ENCODE measurements around the gene LRMDA. TPM values are rescaled to one million over a fixed set of nuclear protein-coding genes. Genes with fewer than 3 reads are reported as not detected.
A peak's percentile ranks its signal among the peaks of the same experiment; 100 is the strongest.
"Not testable (repeated sequence)": the region's sequence is repeated elsewhere in the genome, so short reads cannot be mapped to it uniquely, and the experiment has no call there.

LRMDA gene
- total and polyA plus RNA-seq, 4 experiments from 2014 or later: not detected

GRCh38 chr10:76138906-76139305 is 707.5 kb downstream of the LRMDA start:
- intact Hi-C loops (cut with micrococcal nuclease): no loop called here
- ChIA-PET POLR2A (ENCODE audit: partially characterized antibody) (no interaction called here), CTCF (ENCODE audit: partially characterized antibody) (no interaction called here)
- Histone ChIP-seq H3K27ac (ENCODE audit: low read depth, low read length) (no peak overlapping the region), H3K4me1 (ENCODE audit: insufficient read depth, low read length) (no peaks in the 10 kb centered on the region), H3K4me3 (ENCODE audit: low read length in 2 of 2) (no peak overlapping the region), H3K27me3 (ENCODE audit: insufficient read depth, low read length) (no peaks in the 10 kb centered on the region), H3K36me3 (ENCODE audit: insufficient read depth, low read length) (no peaks in the 10 kb centered on the region), H3K9me3 (ENCODE audit: control insufficient read depth in 1 of 2, low read length in 2 of 2) (no peaks in the 10 kb centered on the region)
- no peaks in the 10 kb centered on the region for H3K4me1 Mint-ChIP-seq
- H3K27me3 Mint-ChIP-seq: no peaks in the 10 kb centered on the region
- no peak overlapping the region for H3K4me3 Mint-ChIP-seq
- DNase-seq: no peak
- peaks cover 0 to 7% (median 0%) of the 10 kb centered on the region in 8 donors for H3K9me3 Mint-ChIP-seq
- H3K36me3 Mint-ChIP-seq: no peaks in the 10 kb centered on the region
- H3K27ac Mint-ChIP-seq: no peak overlapping the region

- H3K27ac Mint-ChIP-seq: peak overlapping the region in 1 of 7 donors; percentile 35
- H3K27me3 Mint-ChIP-seq: no peaks in the 10 kb centered on the region
- Histone ChIP-seq H3K27me3 (ENCODE audit: insufficient read depth, low read length) (no peaks in the 10 kb centered on the region), H3K27ac (ENCODE audit: low read depth, low read length) (no peak overlapping the region), H3K36me3 (ENCODE audit: insufficient read depth, low read length) (no peaks in the 10 kb centered on the region), H3K9me3 (ENCODE audit: control insufficient read depth in 1 of 2, low read length in 2 of 2) (no peaks in the 10 kb centered on the region), H3K4me3 (ENCODE audit: low read length in 2 of 2) (no peak overlapping the region), H3K4me1 (ENCODE audit: insufficient read depth, low read length) (no peaks in the 10 kb centered on the region)
- no peaks in the 10 kb centered on the region for H3K4me1 Mint-ChIP-seq
- H3K9me3 Mint-ChIP-seq: peaks cover 0 to 4% (median 0%) of the 10 kb centered on the region in 8 donors
- ChIA-PET POLR2A (ENCODE audit: partially characterized antibody) (no interaction called here), CTCF (ENCODE audit: partially characterized antibody) (no interaction called here)
- no peak overlapping the region for H3K4me3 Mint-ChIP-seq
- intact Hi-C loops (cut with micrococcal nuclease): no loop called here
- no peaks in the 10 kb centered on the region for H3K36me3 Mint-ChIP-seq
- DNase-seq: peak in 1 of 5 donors; percentile 5
Observed at GRCh38 chr10:76139431-76139830, 708.0 kb downstream of the LRMDA start.

GRCh38 chr10:76141376-76141775 is 710.0 kb downstream of the LRMDA start:
- Histone ChIP-seq H3K36me3 (ENCODE audit: insufficient read depth, low read length) (no peaks in the 10 kb centered on the region), H3K4me1 (ENCODE audit: insufficient read depth, low read length) (no peaks in the 10 kb centered on the region), H3K27me3 (ENCODE audit: insufficient read depth, low read length) (no peaks in the 10 kb centered on the region), H3K27ac (ENCODE audit: low read depth, low read length) (no peak overlapping the region), H3K4me3 (ENCODE audit: low read length in 2 of 2) (no peak overlapping the region), H3K9me3 (ENCODE audit: control insufficient read depth in 1 of 2, low read length in 2 of 2) (no peaks in the 10 kb centered on the region)
- intact Hi-C loops (cut with micrococcal nuclease): no loop called here
- no peak for DNase-seq
- Mint-ChIP-seq H3K36me3 (no peaks in the 10 kb centered on the region), H3K4me3 (no peak overlapping the region), H3K4me1 (no peaks in the 10 kb centered on the region), H3K9me3 (peaks cover 0 to 8% (median under 1%) of the 10 kb centered on the region in 8 donors), H3K27me3 (no peaks in the 10 kb centered on the region), H3K27ac (no peak overlapping the region)
- ChIA-PET POLR2A (ENCODE audit: partially characterized antibody) (no interaction called here), CTCF (ENCODE audit: partially characterized antibody) (no interaction called here)

- H3K27ac Mint-ChIP-seq; H3K4me1 ChIP-seq (ENCODE audit: insufficient read depth, low read length); POLR2A ChIA-PET (ENCODE audit: partially characterized antibody); H3K36me3 Mint-ChIP-seq; intact Hi-C loops (cut with micrococcal nuclease); H3K27me3 ChIP-seq (ENCODE audit: insufficient read depth, low read length); H3K36me3 ChIP-seq (ENCODE audit: insufficient read depth, low read length); DNase-seq; CTCF ChIA-PET (ENCODE audit: partially characterized antibody); H3K27me3 Mint-ChIP-seq; H3K4me3 ChIP-seq (ENCODE audit: low read length in 2 of 2); H3K4me1 Mint-ChIP-seq; H3K27ac ChIP-seq (ENCODE audit: low read depth, low read length); H3K9me3 ChIP-seq (ENCODE audit: control insufficient read depth in 1 of 2, low read length in 2 of 2); H3K4me3 Mint-ChIP-seq: not testable (repeated sequence)
- H3K9me3 Mint-ChIP-seq: peaks cover 0 to 13% (median 7%) of the 10 kb centered on the region in 8 donors
Observed at GRCh38 chr10:76148217-76148616, 716.8 kb downstream of the LRMDA start.

- Histone ChIP-seq H3K4me3 (ENCODE audit: low read length in 2 of 2) (no peak overlapping the region), H3K36me3 (ENCODE audit: insufficient read depth, low read length) (no peaks in the 10 kb centered on the region), H3K4me1 (ENCODE audit: insufficient read depth, low read length) (no peaks in the 10 kb centered on the region), H3K9me3 (ENCODE audit: control insufficient read depth in 1 of 2, low read length in 2 of 2) (no peaks in the 10 kb centered on the region), H3K27me3 (ENCODE audit: insufficient read depth, low read length) (no peaks in the 10 kb centered on the region), H3K27ac (ENCODE audit: low read depth, low read length) (no peak overlapping the region)
- intact Hi-C loops (cut with micrococcal nuclease): no loop called here
- CTCF ChIA-PET (ENCODE audit: partially characterized antibody): no interaction called here
- H3K9me3 Mint-ChIP-seq: peaks cover 2 to 13% (median 7%) of the 10 kb centered on the region in 8 donors
- H3K4me3 Mint-ChIP-seq: no peak overlapping the region
- no peaks in the 10 kb centered on the region for H3K4me1 Mint-ChIP-seq
- no peaks in the 10 kb centered on the region for H3K27me3 Mint-ChIP-seq
- H3K36me3 Mint-ChIP-seq: no peaks in the 10 kb centered on the region
- no peak overlapping the region for H3K27ac Mint-ChIP-seq
- POLR2A ChIA-PET (ENCODE audit: partially characterized antibody): no interaction called here
- DNase-seq: no peak
Observed at GRCh38 chr10:76149182-76149581, 717.8 kb downstream of the LRMDA start.

GRCh38 chr10:76149602-76150138 is 718.2 kb downstream of the LRMDA start:
- Mint-ChIP-seq H3K36me3 (no peaks in the 10 kb centered on the region), H3K4me3 (no peak overlapping the region), H3K9me3 (peaks cover 2 to 13% (median 7%) of the 10 kb centered on the region in 8 donors), H3K27me3 (no peaks in the 10 kb centered on the region), H3K4me1 (no peaks in the 10 kb centered on the region), H3K27ac (no peak overlapping the region)
- ChIA-PET CTCF (ENCODE audit: partially characterized antibody) (no interaction called here), POLR2A (ENCODE audit: partially characterized antibody) (no interaction called here)
- Histone ChIP-seq H3K27me3 (ENCODE audit: insufficient read depth, low read length) (no peaks in the 10 kb centered on the region), H3K36me3 (ENCODE audit: insufficient read depth, low read length) (no peaks in the 10 kb centered on the region), H3K4me1 (ENCODE audit: insufficient read depth, low read length) (no peaks in the 10 kb centered on the region), H3K4me3 (ENCODE audit: low read length in 2 of 2) (no peak overlapping the region), H3K9me3 (ENCODE audit: control insufficient read depth in 1 of 2, low read length in 2 of 2) (no peaks in the 10 kb centered on the region), H3K27ac (ENCODE audit: low read depth, low read length) (no peak overlapping the region)
- DNase-seq: no peak
- intact Hi-C loops (cut with micrococcal nuclease): no loop called here

- POLR2A ChIA-PET (ENCODE audit: partially characterized antibody): no interaction called here
- H3K4me1 ChIP-seq (ENCODE audit: insufficient read depth, low read length): no peaks in the 10 kb centered on the region
- no peaks in the 10 kb centered on the region for H3K36me3 ChIP-seq (ENCODE audit: insufficient read depth, low read length)
- H3K27me3 ChIP-seq (ENCODE audit: insufficient read depth, low read length): no peaks in the 10 kb centered on the region
- Mint-ChIP-seq H3K36me3 (no peaks in the 10 kb centered on the region), H3K27me3 (no peaks in the 10 kb centered on the region), H3K27ac (no peak overlapping the region), H3K4me3 (no peak overlapping the region), H3K4me1 (no peaks in the 10 kb centered on the region), H3K9me3 (peaks cover 2 to 11% (median 7%) of the 10 kb centered on the region in 8 donors)
- no peaks in the 10 kb centered on the region for H3K9me3 ChIP-seq (ENCODE audit: control insufficient read depth in 1 of 2, low read length in 2 of 2)
- intact Hi-C loops (cut with micrococcal nuclease): no loop called here
- H3K27ac ChIP-seq (ENCODE audit: low read depth, low read length): no peak overlapping the region
- DNase-seq: no peak
- H3K4me3 ChIP-seq (ENCODE audit: low read length in 2 of 2): no peak overlapping the region
- CTCF ChIA-PET (ENCODE audit: partially characterized antibody): no interaction called here
Observed at GRCh38 chr10:76150139-76150875, 718.9 kb downstream of the LRMDA start.
